WTC11 (cell line): ENCODE measurements around the gene CRACR2B. TPM values are rescaled to one million over a fixed set of nuclear protein-coding genes. Genes with fewer than 3 reads are reported as not detected.

Experiments
- ATAC-seq: fragments of 200-7000 bp; cut with Tn5 transposase; 2 replicates; pipeline ENCODE4 v1.10.0; 2021; ENCODE audit warnings: mild to moderate bottlenecking, moderate library complexity
- CTCF ChIA-PET: fragments of 300-600 bp; sonication (Branson Sonifier 250); formaldehyde crosslinking; loops from one replicate; lab custom pipeline; 2021; ENCODE audit warnings: antibody characterized with exemption; lab: Charles Lee
- POLR2A ChIA-PET: fragments of 350-600 bp; sonication (Branson Sonifier 250); formaldehyde crosslinking; loops from one replicate; lab custom pipeline; 2021; ENCODE audit warnings: antibody characterized with exemption; lab: Charles Lee
- DNase-seq: peaks from one replicate; pipeline ENCODE4 v3.0.0; 2021; ENCODE audit warnings: low spot score
- H3K27ac Mint-ChIP-seq: 2 replicates; pipeline ENCODE4 v1.8.0; 2021; ENCODE audit warnings: mixed read lengths
- H3K27me3 Mint-ChIP-seq: 2 replicates; pipeline ENCODE4 v1.8.0; 2021; ENCODE audit warnings: low read depth, mild to moderate bottlenecking, moderate library complexity, mixed read lengths
- H3K36me3 Mint-ChIP-seq: 2 replicates; pipeline ENCODE4 v1.8.0; 2021; ENCODE audit warnings: mixed read lengths
- H3K4me1 Mint-ChIP-seq: 2 replicates; pipeline ENCODE4 v1.8.0; 2022; ENCODE audit warnings: mixed read lengths
- H3K4me3 Mint-ChIP-seq: 2 replicates; pipeline ENCODE4 v1.8.0; 2021; ENCODE audit warnings: mild to moderate bottlenecking, moderate library complexity, mixed read lengths
- H3K9me3 Mint-ChIP-seq: 2 replicates; pipeline ENCODE4 v1.8.0; 2021; ENCODE audit warnings: mixed read lengths
- ARID4B ChIP-seq: sonication (generic); formaldehyde crosslinking; IDR thresholded peaks from 2 replicates; pipeline ENCODE4 v1.8.0; 2023; ENCODE audit warnings: missing genetic modification reagents, mild to moderate bottlenecking, borderline replicate concordance
- CTCF ChIP-seq: fragments of 200-600 bp; IDR thresholded peaks from 2 replicates; pipeline ENCODE4 v1.8.0; 2022; ENCODE audit warnings: antibody characterized with exemption
- E2F4 ChIP-seq: sonication (generic); formaldehyde crosslinking; IDR thresholded peaks from 2 replicates; pipeline ENCODE4 v1.8.1; 2022; ENCODE audit warnings: low read depth, mild to moderate bottlenecking, moderate library complexity, missing genetic modification reagents, borderline replicate concordance
- E2F5 ChIP-seq: sonication (generic); formaldehyde crosslinking; IDR thresholded peaks from 2 replicates; pipeline ENCODE4 v1.8.1; 2022; ENCODE audit warnings: mild to moderate bottlenecking, moderate library complexity, missing genetic modification reagents
- EMX1 ChIP-seq: fragments of 250-450 bp; sonication (Bioruptor Pico); IDR thresholded peaks from 2 replicates; pipeline ENCODE4 v1.8.0; 2021; ENCODE audit warnings: mild to moderate bottlenecking
- HMGXB4 ChIP-seq: sonication (generic); formaldehyde crosslinking; IDR thresholded peaks from 2 replicates; pipeline ENCODE4 v1.8.1; 2023; ENCODE audit warnings: mild to moderate bottlenecking, moderate library complexity, missing genetic modification reagents
- MAX ChIP-seq: sonication (generic); formaldehyde crosslinking; IDR thresholded peaks from 2 replicates; pipeline ENCODE4 v1.8.0; 2022; ENCODE audit warnings: mild to moderate bottlenecking, missing genetic modification reagents
- MYBL2 ChIP-seq: sonication (generic); formaldehyde crosslinking; IDR thresholded peaks from 2 replicates; pipeline ENCODE4 v1.8.1; 2023; ENCODE audit warnings: mild to moderate bottlenecking, moderate library complexity, missing genetic modification reagents
- NR1H2 ChIP-seq: sonication (generic); formaldehyde crosslinking; IDR thresholded peaks from 2 replicates; pipeline ENCODE4 v1.9.0; 2021; ENCODE audit warnings: mild to moderate bottlenecking, moderate library complexity, missing genetic modification reagents
- NR2C2 ChIP-seq: sonication (generic); formaldehyde crosslinking; IDR thresholded peaks from 2 replicates; pipeline ENCODE4 v1.8.0; 2022; ENCODE audit warnings: mild to moderate bottlenecking, missing genetic modification reagents
- RELA ChIP-seq: sonication (generic); formaldehyde crosslinking; IDR thresholded peaks from 2 replicates; pipeline ENCODE4 v1.8.1; 2022; ENCODE audit warnings: missing genetic modification reagents, mild to moderate bottlenecking, borderline replicate concordance
- TCF7 ChIP-seq: sonication (generic); formaldehyde crosslinking; IDR thresholded peaks from 2 replicates; pipeline ENCODE4 v1.8.0; 2022; ENCODE audit warnings: mild to moderate bottlenecking, low read depth, missing genetic modification reagents, moderate library complexity
- ZNF138 ChIP-seq: sonication (generic); formaldehyde crosslinking; conservative IDR thresholded peaks from 2 replicates; pipeline ENCODE4 v1.8.1; 2022; ENCODE audit warnings: mild to moderate bottlenecking, moderate library complexity, missing genetic modification reagents
- ZNF219 ChIP-seq: sonication (generic); formaldehyde crosslinking; IDR thresholded peaks from 2 replicates; pipeline ENCODE4 v1.8.0; 2023; ENCODE audit warnings: missing genetic modification reagents, mild to moderate bottlenecking, borderline replicate concordance
- ZNF232 ChIP-seq: sonication (generic); formaldehyde crosslinking; IDR thresholded peaks from 2 replicates; pipeline ENCODE4 v1.8.0; 2022; ENCODE audit warnings: mild to moderate bottlenecking, missing genetic modification reagents
- ZNF512 ChIP-seq: sonication (generic); formaldehyde crosslinking; IDR thresholded peaks from 2 replicates; pipeline ENCODE4 v1.8.1; 2022; ENCODE audit warnings: missing genetic modification reagents, borderline replicate concordance
- total RNA-seq: library from RNA; stranded (reverse); gene quantifications from 3 replicates; pipeline ENCODE4 v1.2.3, GENCODE V29; 2021

CRACR2B gene
- total RNA-seq, 1 experiment from 2014 or later = 46.5 TPM

- peak; percentile 68; the same call in 1 of the 2 replicates for TF ChIP-seq HMGXB4 (CRISPR knock-in tag)
- 0 out of 2 replicates have a peak, but pooled peaks have one; percentile 51 for TF ChIP-seq EMX1 (CRISPR knock-in tag)
- TF ChIP-seq ARID4B (CRISPR knock-in tag) = peak; percentile 45; the same call in 1 of the 2 replicates
- TF ChIP-seq E2F4 (CRISPR knock-in tag) = 0 out of 2 replicates have a peak, but pooled peaks have one; percentile 39
- 0 out of 2 replicates have a peak, but pooled peaks have one; percentile 55 for TF ChIP-seq MYBL2 (CRISPR knock-in tag)
- TF ChIP-seq RELA (CRISPR knock-in tag) = peak; percentile 62; the same call in 1 of the 2 replicates
- peak; percentile 87 for TF ChIP-seq E2F5 (CRISPR knock-in tag)
- no peak; the same call in 1 of the 2 replicates for TF ChIP-seq ZNF232
- 0 out of 2 replicates have a peak, but pooled peaks have one; percentile 17 for TF ChIP-seq ZNF219 (CRISPR knock-in tag)
- peak; percentile 7; the same call in 1 of the 2 replicates for TF ChIP-seq MAX
- TF ChIP-seq TCF7 (CRISPR knock-in tag) = no peak
- TF ChIP-seq NR2C2 (CRISPR knock-in tag) = no peak
- TF ChIP-seq NR1H2 = no peak
These were observed 14.8 kb downstream of the CRACR2B start, which contains the start of the genes POLR2L and TSPAN4 (continued) for GRCh38 chr11:842370-843002.

- no peak for TF ChIP-seq ZNF512 (CRISPR knock-in tag)
- no peak for TF ChIP-seq ZNF138 (CRISPR knock-in tag)
- TF ChIP-seq CTCF = 0 out of 2 replicates have a peak, but pooled peaks have one; percentile 3
- DNase-seq (no peak), ATAC-seq (no peak)
- Mint-ChIP-seq H3K9me3 (no peaks in the 10 kb centered on the region), H3K4me3 (peak overlapping the region; percentile 75), H3K27ac (no peak overlapping the region), H3K36me3 (peaks cover 13% of the 10 kb centered on the region), H3K27me3 (no peaks in the 10 kb centered on the region), H3K4me1 (peaks cover 23% of the 10 kb centered on the region)
- POLR2A ChIA-PET = interaction anchor here (0.7 to 2.9 kb wide), 12 partner anchors 9 to 101 kb away, joined by 3 to 35 read pairs (median 6); partner anchors contain the start of genes CD151, CRACR2B and PNPLA2
- CTCF ChIA-PET = interaction anchor here (0.6 to 5.9 kb wide), 7 partner anchors 9 to 116 kb away, joined by 3 to 82 read pairs (median 7); partner anchors contain the start of genes CD151 and CRACR2B
These were observed 15.5 kb downstream of the CRACR2B start for GRCh38 chr11:843086-843734.
